C4-2B (cell line): ENCODE data around the gene WDR7.

Experiments
- H3K27ac ChIP-seq: fragments of 450-650 bp; 2 replicates; pipeline ENCODE4 v1.5.1; 2017
- ZFX ChIP-seq: fragments of 450-650 bp; IDR thresholded peaks from 2 replicates; pipeline ENCODE4 v1.6.1; 2017
- TF ChIP-seq, protein P1 (sequence below): fragments of 450-650 bp; conservative IDR thresholded peaks from 2 replicates; pipeline ENCODE4 v1.5.1; 2017; ENCODE audit warnings: mild to moderate bottlenecking

Gene WDR7

DNA sequence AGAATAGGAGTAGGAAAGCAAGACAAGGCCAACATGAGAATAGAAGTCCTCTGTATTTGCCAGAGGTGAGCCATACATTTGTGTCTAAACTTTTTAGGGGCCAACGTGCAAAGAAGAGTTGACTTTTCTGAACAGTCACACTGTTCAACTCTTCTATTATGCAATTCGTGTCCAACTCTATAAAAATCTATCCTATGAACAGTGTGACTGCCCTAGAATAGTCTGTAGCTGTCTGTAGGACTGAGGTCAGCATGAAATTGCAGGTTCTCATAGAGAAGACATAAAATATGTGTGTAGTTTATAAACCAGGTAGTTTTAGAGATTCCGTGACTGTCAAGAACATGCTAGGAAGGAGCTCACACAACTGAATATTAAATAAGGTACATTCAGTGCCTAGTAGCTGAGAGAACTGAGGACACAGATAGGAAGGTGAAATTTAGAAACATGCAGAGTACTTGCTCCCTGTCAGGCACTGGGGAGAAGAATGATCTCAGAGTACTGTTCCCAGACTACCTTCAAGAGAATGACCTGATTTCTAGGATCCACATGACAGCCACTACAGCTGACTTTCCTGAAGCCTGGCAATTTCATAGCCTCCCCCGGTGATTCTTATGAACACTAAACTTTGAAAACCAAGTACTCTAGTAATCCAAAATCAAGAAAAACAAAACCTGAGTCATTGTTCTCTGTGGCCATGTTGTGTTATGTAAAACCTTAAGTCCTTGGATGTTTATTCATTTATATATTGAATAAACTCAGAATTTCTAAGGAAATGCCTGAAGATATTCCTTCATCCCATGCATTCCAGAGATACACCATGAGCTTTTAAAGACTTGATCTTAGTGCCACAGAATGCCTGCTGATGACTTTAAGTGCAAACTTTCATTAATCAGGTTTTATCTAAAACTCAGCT, 294.3 kb downstream of the WDR7 start:
- TF ChIP-seq, protein P1, sequence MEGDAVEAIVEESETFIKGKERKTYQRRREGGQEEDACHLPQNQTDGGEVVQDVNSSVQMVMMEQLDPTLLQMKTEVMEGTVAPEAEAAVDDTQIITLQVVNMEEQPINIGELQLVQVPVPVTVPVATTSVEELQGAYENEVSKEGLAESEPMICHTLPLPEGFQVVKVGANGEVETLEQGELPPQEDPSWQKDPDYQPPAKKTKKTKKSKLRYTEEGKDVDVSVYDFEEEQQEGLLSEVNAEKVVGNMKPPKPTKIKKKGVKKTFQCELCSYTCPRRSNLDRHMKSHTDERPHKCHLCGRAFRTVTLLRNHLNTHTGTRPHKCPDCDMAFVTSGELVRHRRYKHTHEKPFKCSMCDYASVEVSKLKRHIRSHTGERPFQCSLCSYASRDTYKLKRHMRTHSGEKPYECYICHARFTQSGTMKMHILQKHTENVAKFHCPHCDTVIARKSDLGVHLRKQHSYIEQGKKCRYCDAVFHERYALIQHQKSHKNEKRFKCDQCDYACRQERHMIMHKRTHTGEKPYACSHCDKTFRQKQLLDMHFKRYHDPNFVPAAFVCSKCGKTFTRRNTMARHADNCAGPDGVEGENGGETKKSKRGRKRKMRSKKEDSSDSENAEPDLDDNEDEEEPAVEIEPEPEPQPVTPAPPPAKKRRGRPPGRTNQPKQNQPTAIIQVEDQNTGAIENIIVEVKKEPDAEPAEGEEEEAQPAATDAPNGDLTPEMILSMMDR, result no peak
- TF ChIP-seq ZFX, result no peak
- no peak overlapping the region for H3K27ac ChIP-seq

DNA sequence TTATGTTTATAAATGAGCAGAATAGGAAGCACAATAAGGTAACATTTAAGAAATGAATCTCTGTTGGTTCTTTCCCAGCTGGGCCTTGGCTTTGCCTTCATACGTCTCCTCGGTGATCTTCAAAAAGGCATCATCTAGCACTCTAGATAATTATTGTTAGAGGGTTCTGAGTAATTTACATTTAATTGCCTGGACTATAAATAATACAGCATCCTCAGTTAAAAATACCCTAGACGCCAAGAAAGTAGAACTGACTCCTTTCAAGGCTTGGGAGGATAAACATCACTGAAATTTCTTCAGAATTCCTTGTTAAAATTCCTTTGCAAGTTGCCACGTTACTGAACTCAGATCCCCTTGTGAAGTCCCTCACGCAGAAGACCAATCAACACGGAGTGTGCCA, 296.1 kb downstream of the WDR7 start:
- TF ChIP-seq ZFX, result no peak
- TF ChIP-seq, protein P1, result no peak

DNA sequence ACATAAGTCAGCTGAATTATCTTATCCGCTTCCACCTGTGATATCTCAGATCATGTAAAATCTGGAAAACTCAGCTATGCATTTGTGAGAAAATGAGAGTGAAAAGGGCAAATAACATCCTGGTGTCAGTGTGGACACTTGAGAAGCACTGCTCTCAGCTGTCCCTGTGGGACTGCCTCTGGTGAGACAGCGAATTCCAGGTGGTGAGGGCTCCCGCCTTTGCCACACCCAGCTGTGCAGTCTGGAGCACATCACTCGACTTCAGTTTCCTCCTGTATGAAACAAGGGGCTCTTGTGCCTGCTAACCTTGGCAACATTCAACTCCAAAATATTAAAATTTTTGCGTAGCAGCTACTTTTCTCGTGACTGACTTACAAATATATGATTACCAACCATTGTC, 300.9 kb downstream of the WDR7 start:
- TF ChIP-seq, protein P1, result no peak
- no peak for TF ChIP-seq ZFX
- no peak overlapping the region for H3K27ac ChIP-seq

More for the DNA sequence above, 296.1 kb downstream of the WDR7 start:
- H3K27ac ChIP-seq, result no peak overlapping the region

DNA sequence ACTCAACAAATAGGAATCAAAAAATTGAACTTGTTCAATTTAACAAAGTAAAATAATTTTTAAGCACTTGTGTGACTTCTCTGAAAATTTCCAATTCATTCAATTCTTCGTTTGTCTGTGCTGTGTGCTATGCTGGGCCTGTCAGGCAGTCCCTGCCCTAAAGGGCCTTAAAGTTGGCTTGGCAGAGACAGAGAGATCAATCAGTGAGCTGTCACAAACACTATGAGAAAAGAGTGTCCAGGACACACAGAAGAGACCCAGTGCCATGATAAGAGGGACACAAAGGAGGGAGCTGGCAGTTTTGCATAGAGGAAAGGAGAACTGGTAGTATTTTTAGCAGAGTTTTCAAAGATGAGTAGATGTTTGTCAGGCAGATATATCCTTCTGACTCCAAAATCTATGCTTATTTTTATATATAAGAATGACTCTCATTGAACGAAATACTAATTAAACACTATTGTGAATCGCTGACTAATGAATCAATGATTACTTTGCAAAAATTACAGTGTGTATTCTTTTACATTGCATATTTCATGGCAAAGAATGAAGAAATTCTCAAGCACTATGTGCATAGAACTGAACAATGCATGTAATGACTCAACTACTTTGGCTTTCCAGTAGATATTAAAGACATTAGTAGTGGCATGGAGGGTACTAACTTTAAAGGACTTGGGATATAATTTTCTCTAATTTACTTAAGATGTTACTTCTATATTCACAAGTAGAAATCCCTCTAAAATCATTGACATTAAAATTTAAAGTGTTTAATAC, 302.5 kb downstream of the WDR7 start:
- no peak for TF ChIP-seq ZFX
- TF ChIP-seq, protein P1, result no peak
- H3K27ac ChIP-seq, result no peak overlapping the region

DNA sequence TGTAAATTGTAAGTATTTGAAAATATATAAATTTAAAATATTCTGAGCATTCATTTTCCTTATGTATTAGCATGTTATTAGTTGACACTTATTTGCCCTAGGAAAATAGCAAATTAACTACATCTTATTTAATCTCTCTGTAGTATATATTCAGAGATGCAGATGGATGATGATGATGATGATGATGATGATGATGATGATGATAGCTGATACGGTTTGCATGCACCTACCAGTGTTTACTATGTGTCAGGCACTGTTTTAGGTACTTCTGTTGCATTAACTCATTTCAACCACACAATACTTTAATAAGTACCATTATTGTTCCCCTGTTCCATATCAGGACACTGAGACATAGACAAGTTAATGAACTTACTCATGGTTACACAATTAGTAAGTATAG, 304.3 kb downstream of the WDR7 start:
- no peak overlapping the region for H3K27ac ChIP-seq
- TF ChIP-seq ZFX, result no peak
- TF ChIP-seq, protein P1, result no peak

DNA sequence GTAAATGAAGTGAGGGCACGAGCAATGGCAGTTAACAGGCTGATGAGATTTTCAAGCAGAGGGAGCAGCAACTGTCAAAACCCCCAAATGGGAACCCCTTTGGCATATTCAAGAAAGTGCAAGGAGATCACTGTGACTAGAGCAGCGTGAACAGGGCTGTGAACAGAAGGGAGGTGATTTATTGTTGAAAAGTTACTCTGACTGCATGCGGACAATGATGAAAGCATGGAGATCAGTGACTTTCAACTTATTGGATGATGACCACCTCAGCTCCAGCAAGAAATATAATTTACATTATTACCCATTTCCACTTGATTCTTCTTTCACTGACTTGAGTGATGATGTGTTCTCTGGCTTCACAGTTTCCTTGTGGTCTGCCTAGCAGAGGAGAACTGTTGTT, 308.0 kb downstream of the WDR7 start:
- TF ChIP-seq, protein P1, result no peak
- no peak for TF ChIP-seq ZFX
- no peak overlapping the region for H3K27ac ChIP-seq

DNA sequence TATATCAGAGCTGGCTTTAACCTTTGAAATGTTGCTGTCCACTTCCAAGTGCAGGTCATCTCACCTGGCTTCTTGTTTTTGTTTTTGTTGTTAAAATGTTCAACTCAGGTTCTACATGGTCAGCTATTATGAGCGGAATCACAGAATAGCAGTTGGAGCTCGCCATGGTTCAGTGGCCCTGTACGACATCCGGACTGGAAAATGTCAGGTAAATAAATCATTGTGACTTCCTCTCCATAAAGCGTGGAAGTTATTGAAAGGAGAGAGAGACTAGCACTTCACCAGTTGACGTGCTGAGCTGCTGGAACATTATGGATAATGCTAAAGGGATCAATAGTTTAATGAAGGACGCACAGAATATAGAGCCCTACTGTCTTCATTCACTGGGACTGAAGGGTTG, 311.2 kb downstream of the WDR7 start:
- TF ChIP-seq, protein P1, result no peak
- no peak for TF ChIP-seq ZFX
- H3K27ac ChIP-seq, result no peak overlapping the region
